GM19240 (cell line): Measurements from ENCODE around the gene KPNB1.

Experiments
- DNase-seq: peaks from one replicate; pipeline ENCODE4 v3.0.0; 2011; ENCODE audit warnings: low spot score; ENCODE audit not compliant: insufficient read length

KPNB1 gene

DNA sequence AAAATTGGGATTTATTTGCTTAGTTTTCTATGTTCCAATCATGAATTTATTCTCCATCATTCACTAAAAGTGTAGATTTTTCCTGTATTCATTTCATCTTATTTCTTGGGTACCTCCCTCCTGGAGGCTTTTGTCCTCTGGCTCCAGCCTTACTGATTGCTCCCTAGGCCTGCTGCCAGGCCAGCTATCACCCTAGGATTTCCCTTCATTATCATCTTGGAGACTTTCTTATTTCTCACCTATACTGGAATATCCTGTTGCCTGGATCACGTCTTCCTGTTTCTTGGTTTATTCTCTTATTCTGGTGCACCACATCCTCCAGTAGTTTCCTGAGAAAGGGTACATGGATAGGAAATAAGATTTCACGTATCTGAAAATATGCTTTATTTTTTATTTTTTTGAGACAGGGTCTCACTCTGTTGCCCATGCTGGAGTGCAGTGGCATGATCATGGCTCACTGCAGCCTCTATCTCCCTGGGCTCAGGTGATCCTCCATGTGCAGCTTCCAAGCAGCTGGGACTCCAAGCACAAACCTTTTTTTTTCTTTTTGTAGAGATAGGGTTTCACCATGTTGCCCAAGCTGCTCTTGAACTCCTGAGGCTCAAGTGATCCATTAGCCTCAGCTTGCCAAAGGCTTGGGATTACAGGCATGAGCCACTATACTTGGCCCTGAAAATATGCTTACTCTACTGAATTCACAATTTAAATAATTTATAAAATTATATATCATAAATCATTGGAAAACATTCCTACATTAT is 13.3 kb upstream of the KPNB1 start:
- no peak for DNase-seq

DNA sequence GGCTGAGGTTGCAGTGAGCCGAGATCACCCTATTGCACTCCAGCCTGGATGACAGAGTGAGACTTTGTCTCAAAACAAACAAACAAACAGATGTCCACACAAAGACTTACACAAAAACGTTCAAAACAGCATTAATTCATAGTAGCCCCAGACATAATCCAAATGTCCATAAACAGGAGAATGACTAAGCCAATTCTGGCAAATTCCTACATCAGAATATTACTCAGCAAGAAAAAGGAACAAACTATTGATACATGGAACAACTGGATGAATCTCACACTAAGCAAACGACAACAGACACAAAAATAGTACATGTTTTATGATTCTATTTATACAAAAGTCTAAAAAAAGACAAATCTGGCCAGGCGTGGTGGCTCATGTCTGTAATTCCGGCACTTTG is 10.8 kb upstream of the KPNB1 start:
- no peak for DNase-seq

- DNase-seq: no peak
Observed at GRCh38 chr17:47640076-47640475, 9.6 kb upstream of the KPNB1 start.

GRCh38 chr17:47641202-47641601 is 8.5 kb upstream of the KPNB1 start:
- DNase-seq: no peak

- no peak for DNase-seq
Observed at GRCh38 chr17:47643116-47643515, 6.6 kb upstream of the KPNB1 start.

DNA sequence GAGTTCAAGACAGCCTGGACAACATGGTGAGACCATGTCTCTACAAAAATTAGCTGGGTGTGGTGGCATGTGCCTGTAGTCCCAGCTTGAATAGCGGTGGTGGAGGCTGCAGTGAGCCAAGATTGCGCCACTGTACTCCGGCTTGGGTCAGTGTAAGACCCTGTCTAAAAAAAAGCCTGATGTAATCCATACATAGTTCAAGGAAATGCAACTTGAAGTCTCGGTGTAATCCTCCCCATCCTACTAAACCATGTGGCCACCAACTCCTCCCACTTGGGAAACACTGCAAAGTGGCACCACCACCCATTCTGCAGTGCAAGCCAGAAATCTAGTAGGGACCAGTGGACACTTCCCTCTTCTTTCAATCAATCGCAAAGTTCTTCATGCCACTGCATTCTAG is 5.4 kb upstream of the KPNB1 start:
- no peak for DNase-seq

GRCh38 chr17:47649972-47650524 is 329 bp downstream of the KPNB1 start:
- DNase-seq: no peak

DNA sequence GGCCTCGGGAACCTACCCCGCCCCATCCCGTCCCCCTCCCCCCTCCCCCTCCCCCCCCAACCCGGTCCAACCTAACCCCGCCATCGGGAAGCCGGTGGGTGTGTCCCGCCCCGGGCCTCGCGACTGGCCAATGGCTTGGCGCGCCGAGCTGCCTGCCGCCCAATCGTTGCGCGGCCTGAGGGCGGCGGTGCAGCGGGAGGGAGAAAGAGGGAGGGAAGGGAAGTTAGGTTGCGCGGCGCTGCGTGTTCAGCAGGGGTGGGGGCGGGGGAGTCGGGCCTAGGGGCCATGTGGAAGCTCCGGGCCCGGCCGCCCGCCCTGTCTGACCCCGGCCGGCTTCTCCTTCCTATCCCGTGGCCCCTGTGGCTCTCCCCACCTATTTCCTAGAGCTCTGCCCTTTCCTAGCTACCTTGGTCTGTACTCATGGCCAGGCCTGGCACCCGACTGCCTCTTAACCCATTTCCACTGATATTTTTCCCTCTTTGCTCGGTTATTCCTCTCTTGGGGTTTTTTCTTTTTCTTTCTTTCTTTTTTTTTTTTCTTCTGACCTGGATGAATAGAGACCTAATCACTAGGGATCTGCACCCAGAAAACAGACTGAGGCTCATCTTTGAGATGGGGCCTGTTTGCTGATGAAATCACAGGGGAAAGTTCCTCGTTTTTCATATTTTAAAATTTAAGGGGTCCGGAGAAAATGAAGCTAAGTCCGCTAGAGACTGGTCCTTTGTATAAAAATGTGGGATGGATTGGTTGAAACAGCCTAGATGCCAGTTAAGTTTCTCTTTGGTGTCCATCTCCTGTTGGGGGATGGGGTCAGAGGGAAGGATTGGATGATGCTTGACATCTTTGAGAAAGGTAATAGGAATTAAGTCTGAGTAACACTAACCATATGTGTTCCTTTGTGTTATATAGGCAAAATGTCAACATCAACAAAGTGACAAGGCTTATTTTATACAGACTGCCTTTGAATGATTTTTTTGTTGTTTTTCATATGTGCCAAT is 1.1 kb downstream of the KPNB1 start:
- peak; percentile 67 for DNase-seq

- no peak for DNase-seq
Observed at GRCh38 chr17:47651704-47652103, 2.0 kb downstream of the KPNB1 start.

- no peak for DNase-seq
Observed at GRCh38 chr17:47652570-47652969, 2.9 kb downstream of the KPNB1 start.

DNA sequence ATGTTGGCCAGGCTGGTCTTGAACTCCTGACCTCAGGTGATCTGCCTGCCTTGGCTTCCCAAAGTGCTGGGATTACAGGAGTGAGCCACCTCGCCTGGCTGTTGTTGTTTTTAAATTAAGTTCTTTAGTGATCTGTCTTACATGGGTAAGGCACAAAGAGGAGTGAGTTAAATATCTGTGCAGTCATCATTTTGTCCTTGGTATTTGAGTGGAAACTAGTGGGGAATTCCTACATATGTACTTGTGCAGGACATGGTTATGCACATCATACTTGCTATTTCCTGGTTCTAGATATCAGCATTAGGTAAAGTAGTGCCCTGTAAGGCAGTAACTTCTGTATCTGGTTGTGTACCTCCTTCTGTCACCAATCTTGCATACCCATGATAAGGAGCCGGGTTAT is 3.7 kb downstream of the KPNB1 start:
- no peak for DNase-seq

DNA sequence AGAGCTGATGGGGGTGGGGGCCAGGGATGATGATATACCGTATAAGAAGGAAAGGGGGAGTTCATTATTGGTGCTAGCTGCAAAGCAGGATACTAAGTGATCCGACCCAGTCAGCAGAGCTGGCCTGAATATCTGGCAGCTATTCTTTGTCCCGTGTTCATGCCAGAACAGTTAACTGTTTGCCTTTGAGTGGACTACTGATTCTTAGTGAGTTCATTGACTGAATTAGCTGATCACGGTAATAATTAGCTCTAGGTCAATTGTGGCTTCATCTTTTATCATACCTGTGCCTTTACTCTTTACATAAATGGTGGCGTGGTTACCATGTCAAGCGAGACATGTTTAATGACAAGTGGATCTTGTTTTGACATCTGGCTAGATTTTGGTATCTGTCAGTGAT is 5.3 kb downstream of the KPNB1 start:
- DNase-seq: no peak

- no peak for DNase-seq
Observed at GRCh38 chr17:47660064-47660492, 10.4 kb downstream of the KPNB1 start.

DNA sequence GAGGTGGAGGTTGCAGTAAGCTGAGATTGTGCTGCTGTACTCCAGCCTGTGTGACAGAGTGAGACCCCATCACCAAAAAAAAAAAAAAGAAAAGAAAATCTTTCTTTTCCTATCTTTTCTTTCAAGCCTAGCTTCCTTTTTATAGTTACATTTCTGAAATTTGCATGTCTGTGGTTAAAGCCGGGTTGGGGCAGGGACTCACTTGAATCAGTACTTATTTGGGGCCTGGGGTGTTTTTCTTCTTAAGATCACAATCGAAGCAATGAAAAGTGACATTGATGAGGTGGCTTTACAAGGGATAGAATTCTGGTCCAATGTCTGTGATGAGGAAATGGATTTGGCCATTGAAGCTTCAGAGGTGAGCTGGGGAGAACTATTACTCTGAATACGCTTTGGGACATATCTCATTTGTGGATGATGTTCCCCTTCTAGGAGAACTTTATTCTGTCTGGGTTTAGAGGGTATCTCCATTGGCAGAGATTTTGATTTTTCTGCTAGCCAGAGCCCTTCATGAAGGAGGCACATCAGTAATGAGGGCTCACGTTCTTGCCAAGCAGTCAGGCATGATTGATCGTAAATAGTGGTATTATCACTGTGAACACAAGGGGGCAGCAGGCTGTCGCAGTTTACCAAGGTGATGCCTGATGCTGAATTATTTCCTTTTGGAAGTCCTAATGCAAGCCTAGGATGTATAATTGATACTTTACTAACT is 14.3 kb downstream of the KPNB1 start:
- DNase-seq: peak; percentile 21

DNA sequence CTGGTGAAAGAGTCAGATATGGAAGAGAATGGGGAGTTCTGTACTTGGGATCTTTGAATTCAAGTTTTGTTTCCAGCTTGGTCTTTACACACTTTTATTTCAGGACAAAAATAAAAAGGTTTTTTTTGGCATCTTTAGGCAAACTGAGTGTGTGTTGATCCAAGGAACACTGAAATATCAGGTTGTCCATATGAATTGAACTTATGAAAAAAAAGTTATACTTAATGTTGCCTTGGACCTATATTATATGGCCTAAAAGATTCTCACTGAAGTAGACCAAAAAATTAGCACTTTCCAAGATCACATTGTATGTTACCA is 14.9 kb downstream of the KPNB1 start:
- no peak for DNase-seq

GRCh38 chr17:47665655-47666054 is 15.9 kb downstream of the KPNB1 start:
- DNase-seq: no peak

GRCh38 chr17:47669081-47669480 is 19.4 kb downstream of the KPNB1 start:
- DNase-seq: no peak

GRCh38 chr17:47670064-47670463 is 20.3 kb downstream of the KPNB1 start:
- DNase-seq: no peak

DNA sequence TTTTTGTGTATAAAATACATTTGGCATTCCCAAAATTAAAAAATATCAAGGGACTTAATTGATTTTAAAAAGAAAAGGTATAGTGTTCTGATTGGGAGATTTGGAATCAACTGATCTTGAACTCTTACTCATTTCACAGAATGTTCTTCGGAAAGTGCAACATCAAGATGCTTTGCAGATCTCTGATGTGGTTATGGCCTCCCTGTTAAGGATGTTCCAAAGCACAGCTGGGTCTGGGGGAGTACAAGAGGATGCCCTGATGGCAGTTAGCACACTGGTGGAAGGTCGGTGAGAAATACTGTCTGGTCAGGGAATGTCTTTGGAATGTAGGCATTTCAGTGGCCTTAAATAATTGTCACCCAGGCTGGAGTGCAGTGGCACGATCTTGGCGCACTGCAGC is 24.8 kb downstream of the KPNB1 start:
- no peak for DNase-seq

DNA sequence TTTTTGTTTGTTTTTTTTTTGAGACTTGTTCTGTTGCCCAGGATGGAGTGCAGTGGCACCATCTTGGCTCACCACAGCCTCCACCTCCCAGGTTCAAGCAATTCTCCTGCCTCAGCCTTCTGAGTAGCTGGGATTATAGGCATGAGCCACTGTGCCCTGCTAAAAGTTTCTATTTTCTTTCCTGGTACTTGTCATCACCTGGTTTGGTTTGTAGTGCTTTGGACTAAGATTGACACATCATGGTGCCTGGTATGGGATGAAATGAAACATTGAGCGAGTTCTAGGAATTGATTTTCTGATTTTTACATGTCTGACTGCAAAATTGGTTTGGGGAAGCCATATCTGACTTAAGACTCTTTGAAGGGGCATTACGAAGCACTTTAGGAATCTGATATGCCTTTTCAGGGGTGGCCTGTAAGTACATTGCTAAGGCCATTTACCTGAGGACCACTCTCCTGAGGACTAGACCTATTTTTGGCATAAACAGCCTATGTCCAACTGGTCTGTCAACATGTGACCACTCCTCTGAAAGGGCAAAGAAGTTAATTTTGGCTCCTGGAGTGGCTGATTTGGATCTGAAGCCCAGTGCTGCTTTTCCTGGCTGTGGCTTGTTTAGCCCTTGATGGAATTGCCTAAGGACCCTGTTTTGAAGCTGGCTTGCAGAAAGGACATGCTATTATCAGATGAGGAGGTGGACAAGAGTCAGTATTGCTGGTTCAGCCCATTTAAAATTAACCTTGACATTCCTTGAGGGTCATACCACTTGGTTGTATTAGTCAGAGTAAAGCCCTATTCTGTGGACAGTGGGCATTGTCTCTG is 25.9 kb downstream of the KPNB1 start:
- DNase-seq: no peak

DNA sequence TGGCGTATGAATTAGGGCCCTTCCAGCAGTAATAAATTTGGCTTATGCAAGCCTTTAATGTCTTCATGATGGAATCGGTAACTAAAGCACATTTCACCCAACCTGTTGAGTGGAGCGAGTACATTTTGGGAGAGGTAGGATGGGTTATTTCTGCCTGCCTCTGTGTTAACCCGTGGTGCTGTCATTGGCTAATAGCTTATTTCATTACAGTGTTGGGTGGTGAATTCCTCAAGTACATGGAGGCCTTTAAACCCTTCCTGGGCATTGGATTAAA is 26.4 kb downstream of the KPNB1 start:
- no peak for DNase-seq
